Loucy (cell line): ENCODE measurements around the gene HMGB2.

Experiments
- H2AFZ ChIP-seq: fragments of 200-600 bp; sonication (generic); 2 replicates; pipeline ENCODE4 v1.6.0; 2016; ENCODE audit warnings: antibody characterized with exemption, mild to moderate bottlenecking, low read length, moderate library complexity
- H3F3A ChIP-seq: fragments of 200-600 bp; 2 replicates; pipeline ENCODE4 v1.6.0; 2016; ENCODE audit warnings: antibody characterized with exemption, low read depth, mild to moderate bottlenecking
- H3K27me3 ChIP-seq: fragments of 200-600 bp; sonication (generic); 2 replicates; pipeline ENCODE4 v1.6.1; 2014; ENCODE audit warnings: low read length, mild to moderate bottlenecking; ENCODE audit not compliant: insufficient read depth, poor library complexity, severe bottlenecking
- H3K36me3 ChIP-seq: fragments of 200-600 bp; sonication (generic); 2 replicates; pipeline ENCODE4 v1.6.1; 2016; ENCODE audit warnings: low read length; ENCODE audit not compliant: insufficient read depth
- H3K4me1 ChIP-seq: fragments of 200-600 bp; sonication (generic); 2 replicates; pipeline ENCODE4 v1.5.1; 2014; ENCODE audit warnings: low read length, mild to moderate bottlenecking; ENCODE audit not compliant: insufficient read depth, poor library complexity, severe bottlenecking
- H3K4me2 ChIP-seq: fragments of 200-600 bp; sonication (generic); 2 replicates; pipeline ENCODE4 v1.6.0; 2014; ENCODE audit warnings: antibody characterized with exemption, low read length, low read depth, mild to moderate bottlenecking; ENCODE audit not compliant: poor library complexity, severe bottlenecking
- H3K4me3 ChIP-seq: fragments of 200-600 bp; sonication (generic); 2 replicates; pipeline ENCODE4 v1.5.1; 2014; ENCODE audit warnings: low read length, mild to moderate bottlenecking, mixed read lengths; ENCODE audit not compliant: poor library complexity, severe bottlenecking
- H3K79me2 ChIP-seq: fragments of 200-600 bp; sonication (generic); 2 replicates; pipeline ENCODE4 v1.6.1; 2014; ENCODE audit warnings: low read length; ENCODE audit not compliant: insufficient read depth
- H3K9ac ChIP-seq: fragments of 200-600 bp; sonication (generic); 2 replicates; pipeline ENCODE4 v1.6.0; 2014; ENCODE audit warnings: mild to moderate bottlenecking, low read depth, low read length, moderate library complexity; ENCODE audit not compliant: poor library complexity, severe bottlenecking
- H3K9me2 ChIP-seq: fragments of 200-600 bp; sonication (generic); replicated peaks from 2 replicates; pipeline ENCODE4 v1.6.1; 2016; ENCODE audit warnings: low read depth, low read length, mixed read lengths
- H3K9me3 ChIP-seq: fragments of 200-600 bp; sonication (generic); 2 replicates; pipeline ENCODE4 v1.6.1; 2014; ENCODE audit warnings: mild to moderate bottlenecking, antibody characterized with exemption, low read length, low read depth; ENCODE audit not compliant: insufficient read depth
- H4K20me1 ChIP-seq: fragments of 200-600 bp; sonication (generic); 2 replicates; pipeline ENCODE4 v1.6.0; 2014; ENCODE audit warnings: antibody characterized with exemption, low read length, mild to moderate bottlenecking; ENCODE audit not compliant: insufficient read depth, poor library complexity, severe bottlenecking
- EZH2phosphoT487 ChIP-seq: fragments of 200-600 bp; IDR thresholded peaks from 2 replicates; pipeline ENCODE4 v1.6.1; 2018; ENCODE audit warnings: antibody characterized with exemption, mild to moderate bottlenecking, moderate library complexity, borderline replicate concordance
- TF ChIP-seq, protein P1 (sequence below): fragments of 200-600 bp; sonication (generic); conservative IDR thresholded peaks from 2 replicates; pipeline ENCODE4 v1.5.1; 2014; ENCODE audit warnings: mild to moderate bottlenecking, antibody characterized with exemption, low read length

The HMGB2 gene

DNA sequence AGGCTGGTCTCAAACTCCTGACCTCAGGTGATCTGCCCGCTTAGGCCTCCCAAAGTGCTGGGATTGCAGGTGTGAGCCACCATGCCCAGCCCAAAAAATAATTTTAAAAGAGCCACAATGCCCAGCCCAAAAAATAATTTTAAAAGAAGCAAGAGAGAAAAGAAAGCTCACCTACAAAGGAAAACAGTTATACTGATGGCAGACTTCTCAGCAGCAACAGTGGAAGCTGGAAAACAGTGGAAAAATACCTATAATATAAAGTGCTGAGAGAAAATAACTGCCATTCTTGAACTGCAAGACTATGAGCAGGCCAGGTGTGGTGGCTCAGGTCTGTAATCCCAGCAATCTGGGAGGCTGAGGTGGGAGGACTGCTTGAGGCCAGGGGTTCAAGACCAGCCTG is 13.3 kb upstream of the HMGB2 start:
- no peak for TF ChIP-seq EZH2phosphoT487
- TF ChIP-seq, protein P1, sequence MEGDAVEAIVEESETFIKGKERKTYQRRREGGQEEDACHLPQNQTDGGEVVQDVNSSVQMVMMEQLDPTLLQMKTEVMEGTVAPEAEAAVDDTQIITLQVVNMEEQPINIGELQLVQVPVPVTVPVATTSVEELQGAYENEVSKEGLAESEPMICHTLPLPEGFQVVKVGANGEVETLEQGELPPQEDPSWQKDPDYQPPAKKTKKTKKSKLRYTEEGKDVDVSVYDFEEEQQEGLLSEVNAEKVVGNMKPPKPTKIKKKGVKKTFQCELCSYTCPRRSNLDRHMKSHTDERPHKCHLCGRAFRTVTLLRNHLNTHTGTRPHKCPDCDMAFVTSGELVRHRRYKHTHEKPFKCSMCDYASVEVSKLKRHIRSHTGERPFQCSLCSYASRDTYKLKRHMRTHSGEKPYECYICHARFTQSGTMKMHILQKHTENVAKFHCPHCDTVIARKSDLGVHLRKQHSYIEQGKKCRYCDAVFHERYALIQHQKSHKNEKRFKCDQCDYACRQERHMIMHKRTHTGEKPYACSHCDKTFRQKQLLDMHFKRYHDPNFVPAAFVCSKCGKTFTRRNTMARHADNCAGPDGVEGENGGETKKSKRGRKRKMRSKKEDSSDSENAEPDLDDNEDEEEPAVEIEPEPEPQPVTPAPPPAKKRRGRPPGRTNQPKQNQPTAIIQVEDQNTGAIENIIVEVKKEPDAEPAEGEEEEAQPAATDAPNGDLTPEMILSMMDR = no peak

DNA sequence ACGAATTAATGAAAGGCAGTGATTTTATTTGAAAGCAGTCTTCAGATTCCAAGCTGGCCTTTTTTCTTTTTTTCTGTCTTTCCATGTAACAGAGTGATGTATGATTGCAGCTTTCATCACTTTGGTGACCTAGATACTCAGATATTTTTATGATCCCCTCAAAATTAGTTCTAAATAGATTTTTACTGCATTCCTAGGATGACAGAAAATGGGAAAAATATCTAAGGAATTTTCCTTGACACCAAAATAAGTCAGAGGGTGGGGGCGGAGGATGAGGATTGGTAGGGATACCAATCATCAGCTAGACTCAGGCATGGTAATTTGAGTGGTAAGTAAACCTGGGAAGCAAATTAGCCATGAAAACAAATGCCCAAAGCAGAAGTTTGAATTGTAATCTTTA is 11.9 kb upstream of the HMGB2 start:
- H3K4me1 ChIP-seq = peaks cover 3% of the 10 kb centered on the region
- no peak overlapping the region for H3K4me3 ChIP-seq
- TF ChIP-seq, protein P1 = no peak
- TF ChIP-seq EZH2phosphoT487 = no peak
- no peaks in the 10 kb centered on the region for H3K36me3 ChIP-seq
- H3F3A ChIP-seq = no peaks in the 10 kb centered on the region
- no peak overlapping the region for H3K9ac ChIP-seq
- no peak overlapping the region for H2AFZ ChIP-seq
- H4K20me1 ChIP-seq = no peaks in the 10 kb centered on the region
- peaks cover 7% of the 10 kb centered on the region; the same call in 1 of the 2 replicates for H3K79me2 ChIP-seq
- no peaks in the 10 kb centered on the region; the same call in 1 of the 2 replicates for H3K9me3 ChIP-seq
- H3K9me2 ChIP-seq = no peaks in the 10 kb centered on the region
- H3K27me3 ChIP-seq = no peaks in the 10 kb centered on the region
- H3K4me2 ChIP-seq = no peak overlapping the region

More for the DNA sequence above, 13.3 kb upstream of the HMGB2 start:
- H3K36me3 ChIP-seq = no peaks in the 10 kb centered on the region
- no peaks in the 10 kb centered on the region for H3K9me2 ChIP-seq
- H3K9me3 ChIP-seq = no peaks in the 10 kb centered on the region; the same call in 1 of the 2 replicates
- no peaks in the 10 kb centered on the region for H3K27me3 ChIP-seq
- no peak overlapping the region for H3K4me3 ChIP-seq
- no peaks in the 10 kb centered on the region for H3F3A ChIP-seq
- H3K4me1 ChIP-seq = no peaks in the 10 kb centered on the region
- no peaks in the 10 kb centered on the region for H4K20me1 ChIP-seq
- peaks cover 7% of the 10 kb centered on the region; the same call in 1 of the 2 replicates for H3K79me2 ChIP-seq
- no peak overlapping the region for H2AFZ ChIP-seq
- no peak overlapping the region for H3K9ac ChIP-seq
- no peak overlapping the region for H3K4me2 ChIP-seq

DNA sequence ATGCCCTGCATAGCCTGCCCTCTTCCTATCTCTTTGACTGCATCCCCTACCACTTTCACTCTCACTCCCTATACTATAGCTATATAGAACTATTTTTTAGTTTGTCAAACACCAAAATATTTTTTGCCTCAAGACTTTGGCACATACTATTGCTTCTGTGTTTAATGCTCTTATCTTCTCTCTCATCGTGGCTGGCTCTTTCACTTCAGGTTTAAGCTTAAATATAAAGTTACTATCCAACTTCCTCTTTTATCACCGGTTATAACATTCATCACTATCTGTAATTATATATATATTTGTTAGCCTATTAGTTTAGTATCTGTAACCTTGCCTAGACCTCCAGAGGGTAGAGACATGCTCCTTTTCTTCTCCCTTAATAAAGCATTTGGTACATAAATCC is 11.5 kb upstream of the HMGB2 start:
- no peaks in the 10 kb centered on the region for H3F3A ChIP-seq
- no peaks in the 10 kb centered on the region for H3K36me3 ChIP-seq
- H3K27me3 ChIP-seq = no peaks in the 10 kb centered on the region
- H3K9me3 ChIP-seq = no peaks in the 10 kb centered on the region; the same call in 1 of the 2 replicates
- peaks cover 8% of the 10 kb centered on the region for H3K4me1 ChIP-seq
- no peak overlapping the region for H3K4me3 ChIP-seq
- TF ChIP-seq EZH2phosphoT487 = no peak
- TF ChIP-seq, protein P1 = no peak
- no peak overlapping the region for H2AFZ ChIP-seq
- peaks cover 7% of the 10 kb centered on the region; the same call in 1 of the 2 replicates for H3K79me2 ChIP-seq
- no peak overlapping the region for H3K4me2 ChIP-seq
- H4K20me1 ChIP-seq = no peaks in the 10 kb centered on the region
- H3K9me2 ChIP-seq = no peaks in the 10 kb centered on the region
- no peak overlapping the region for H3K9ac ChIP-seq
